GM10248 (cell line): ENCODE data around the gene PKDREJ.

Experiments used
- CTCF ChIA-PET: fragments of 300-600 bp; sonication (Branson Sonifier 250); formaldehyde crosslinking; extraction: SDS; loops from one replicate; lab custom pipeline; 2021; ENCODE audit warnings: antibody characterized with exemption; lab: Yijun Ruan, JAX
- POLR2A ChIA-PET: fragments of 350-650 bp; sonication (Branson Sonifier 250); formaldehyde crosslinking; extraction: SDS; loops from one replicate; lab custom pipeline; 2020; ENCODE audit warnings: antibody characterized with exemption; lab: Yijun Ruan, JAX
- DNase-seq: peaks from one replicate; pipeline ENCODE4 v3.0.0; 2012; ENCODE audit errors: extremely low spot score
- CTCF ChIP-seq: IDR thresholded peaks from 2 replicates; pipeline ENCODE4 v1.5.1; 2012; ENCODE audit warnings: mild to moderate bottlenecking, low read depth; ENCODE audit errors: extremely low read depth, missing control alignments, control extremely low read depth

Gene PKDREJ

DNA sequence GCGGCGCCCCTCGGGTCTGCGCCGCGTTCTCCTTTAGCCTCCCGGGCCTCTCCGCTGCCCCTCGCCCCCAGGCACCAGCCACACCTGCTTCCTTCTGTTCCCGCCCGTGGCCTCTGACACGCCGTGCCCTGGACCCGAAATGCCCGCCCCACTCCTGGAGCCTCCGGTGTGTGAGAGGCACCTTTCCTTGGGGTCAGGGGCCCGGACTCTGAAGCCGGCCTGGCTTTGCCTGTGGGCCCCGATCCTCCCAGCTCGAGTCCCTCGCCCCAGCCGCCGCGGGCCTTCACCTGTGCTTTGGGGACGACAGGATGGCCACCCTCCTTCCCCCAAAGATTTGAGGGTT is 12.4 kb downstream of the PKDREJ start:
- no peak for TF ChIP-seq CTCF
- ChIA-PET CTCF (interaction anchor here (1.0 to 1.2 kb wide), 3 partner anchors 9 to 65 kb away, joined by 3 to 4 read pairs (median 3); no protein-coding TSS in a partner anchor), POLR2A (interaction anchor here (1.1 kb wide), 1 partner anchor 16 kb away, joined by 3 read pairs; no protein-coding TSS in a partner anchor)
- no peak for DNase-seq

- peak; percentile 96 for DNase-seq
- no peak for TF ChIP-seq CTCF
- CTCF ChIA-PET: interaction anchor here (1.0 to 1.2 kb wide), 3 partner anchors 10 to 66 kb away, joined by 3 to 4 read pairs (median 3); no protein-coding TSS in a partner anchor
- POLR2A ChIA-PET: interaction anchor here (1.1 kb wide), 1 partner anchor 17 kb away, joined by 3 read pairs; no protein-coding TSS in a partner anchor
Observed at GRCh38 chr22:46250035-46250782, 12.9 kb downstream of the PKDREJ start, which contains the start of gene CDPF1. Gene CDPF1 (minus strand): TSS chr22:46250293. CDS start chr22:46248284, 2,009 bp downstream.

DNA sequence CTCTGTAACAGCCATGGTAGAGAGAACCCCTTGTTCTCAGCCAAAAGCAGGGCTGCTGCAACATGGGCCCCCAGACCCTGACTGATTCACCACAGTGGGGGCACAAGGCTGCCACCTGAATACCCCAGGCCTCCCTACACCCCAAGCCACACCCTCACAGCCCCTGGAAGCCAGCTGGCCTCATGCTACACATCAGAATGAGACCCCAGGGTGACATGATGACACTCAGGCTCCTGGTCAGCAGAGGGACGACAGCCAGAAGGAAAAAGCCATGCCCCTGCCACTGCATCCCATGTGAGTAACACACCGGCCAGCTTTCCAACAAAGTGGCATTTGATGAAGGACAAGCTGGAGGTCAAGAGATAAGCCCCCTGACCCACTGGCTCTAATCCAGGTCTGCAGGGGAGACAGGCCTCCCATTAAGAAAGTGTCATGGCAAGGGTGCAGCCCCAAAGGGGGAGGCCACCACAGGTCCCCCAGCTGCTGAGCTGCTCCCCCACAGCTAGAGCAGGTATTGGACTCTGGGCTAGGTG is 15.6 kb downstream of the PKDREJ start:
- ChIA-PET POLR2A (no interaction called here), CTCF (interaction anchor here (1.0 to 1.5 kb wide), 3 partner anchors 13 to 242 kb away, joined by 3 to 4 read pairs (median 3); no protein-coding TSS in a partner anchor)
- no peak for DNase-seq
- TF ChIP-seq CTCF: no peak

DNA sequence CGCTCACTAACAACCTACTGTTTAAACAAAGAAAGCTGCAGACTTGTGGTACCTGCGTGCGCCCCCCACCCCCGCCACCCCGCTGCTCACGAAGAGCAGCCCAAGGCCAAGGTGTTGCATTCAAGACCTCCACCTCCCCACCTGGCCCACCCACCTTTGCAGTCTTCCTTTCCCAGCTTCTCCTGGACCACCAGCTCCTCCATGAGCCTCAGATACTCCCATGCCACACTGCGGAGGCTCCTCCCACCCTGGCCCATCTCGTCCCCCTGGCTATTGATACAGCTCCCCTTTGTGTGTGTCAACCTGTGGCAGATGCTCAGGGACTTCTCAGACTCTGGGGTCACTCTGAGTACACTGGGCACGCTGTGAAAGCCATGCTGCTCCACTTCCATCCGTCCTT is 17.0 kb downstream of the PKDREJ start:
- no peak for TF ChIP-seq CTCF
- POLR2A ChIA-PET: no interaction called here
- no peak for DNase-seq
- CTCF ChIA-PET: interaction anchor here (1.2 kb wide), 1 partner anchor 11 kb away, joined by 3 read pairs; no protein-coding TSS in a partner anchor

DNA sequence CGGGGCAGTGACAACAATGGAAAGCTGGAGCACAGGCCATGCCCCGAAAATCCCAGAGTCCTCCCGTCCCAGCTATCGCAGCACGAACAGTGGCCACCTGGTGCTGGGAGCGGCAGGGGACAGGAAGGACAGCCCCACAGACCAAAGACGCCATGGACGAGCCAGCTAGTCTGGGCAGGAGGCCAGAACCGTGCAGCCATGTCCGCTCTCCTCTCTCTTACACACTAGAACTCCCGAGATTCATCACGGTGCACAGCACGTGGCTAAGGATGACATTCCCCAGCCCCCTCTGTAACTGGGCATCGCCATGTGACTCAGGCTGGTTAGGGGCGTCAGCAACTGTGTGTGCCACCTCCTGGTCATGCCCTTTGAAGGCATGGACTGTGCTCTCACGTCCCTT is 17.6 kb downstream of the PKDREJ start:
- ChIA-PET POLR2A (no interaction called here), CTCF (interaction anchor here (2.0 kb wide), 1 partner anchor 123 kb away, joined by 5 read pairs; no protein-coding TSS in a partner anchor)
- DNase-seq: no peak

More for the DNA sequence above, 17.6 kb downstream of the PKDREJ start:
- no peak for TF ChIP-seq CTCF
